SU-DHL-6 (cell line): ENCODE data around the gene EIF2S1.

Experiments used
- H2AFZ ChIP-seq: fragments of 200-600 bp; sonication (generic); 2 replicates; pipeline ENCODE4 v1.6.1; 2014; ENCODE audit warnings: low read depth, mild to moderate bottlenecking, moderate library complexity, mixed read lengths, antibody characterized with exemption, low read length; ENCODE audit not compliant: severe bottlenecking
- H3F3A ChIP-seq: fragments of 200-600 bp; shearing (Covaris generic); 2 replicates; pipeline ENCODE4 v1.6.0; 2016; ENCODE audit warnings: antibody characterized with exemption, mild to moderate bottlenecking; ENCODE audit not compliant: insufficient read depth
- H3K27ac ChIP-seq: fragments of 200-600 bp; sonication (generic); 2 replicates; pipeline ENCODE4 v1.5.1; 2016; ENCODE audit warnings: low read depth, mild to moderate bottlenecking, low read length, moderate library complexity, mixed read lengths
- H3K27me3 ChIP-seq: fragments of 200-600 bp; sonication (generic), shearing (Covaris generic); 2 replicates; pipeline ENCODE4 v1.6.0; 2014; ENCODE audit warnings: mild to moderate bottlenecking, low read length
- H3K36me3 ChIP-seq: fragments of 200-600 bp; sonication (generic); 2 replicates; pipeline ENCODE4 v1.6.1; 2014; ENCODE audit warnings: mild to moderate bottlenecking, low read length, mixed read lengths
- H3K4me2 ChIP-seq: fragments of 300-600, 200-600 bp; shearing (Covaris generic), sonication (generic); 2 replicates; pipeline ENCODE4 v1.6.0; 2014; ENCODE audit warnings: low read length, low read depth, mild to moderate bottlenecking; ENCODE audit not compliant: poor library complexity, severe bottlenecking
- H3K4me3 ChIP-seq: fragments of 200-600 bp; sonication (generic); 2 replicates; pipeline ENCODE4 v1.5.1; 2014; ENCODE audit warnings: antibody characterized with exemption, low read length, mild to moderate bottlenecking, mixed read lengths; ENCODE audit not compliant: insufficient read depth, poor library complexity, severe bottlenecking
- H3K79me2 ChIP-seq: fragments of 200-600 bp; sonication (generic); 2 replicates; pipeline ENCODE4 v1.6.1; 2014; ENCODE audit warnings: mild to moderate bottlenecking, low read length, moderate library complexity; ENCODE audit not compliant: insufficient read depth
- H3K9ac ChIP-seq: fragments of 200-600 bp; sonication (generic); 2 replicates; pipeline ENCODE4 v1.7.0; 2014; ENCODE audit warnings: mild to moderate bottlenecking, low read length
- H3K9me2 ChIP-seq: fragments of 200-600 bp; sonication (generic); replicated peaks from 2 replicates; pipeline ENCODE4 v1.6.1; 2014; ENCODE audit warnings: low read length; ENCODE audit not compliant: insufficient read depth
- H3K9me3 ChIP-seq: fragments of 200-600 bp; sonication (generic); 2 replicates; pipeline ENCODE4 v1.6.1; 2014; ENCODE audit warnings: low read length, mixed read lengths; ENCODE audit not compliant: insufficient read depth
- H4K20me1 ChIP-seq: fragments of 200-600 bp; sonication (generic); 2 replicates; pipeline ENCODE4 v1.6.1; 2014; ENCODE audit warnings: low read depth, mild to moderate bottlenecking, antibody characterized with exemption, low read length, moderate library complexity, mixed read lengths
- EZH2phosphoT487 ChIP-seq: fragments of 200-600 bp; sonication (generic), shearing (Covaris generic); conservative IDR thresholded peaks from 2 replicates; pipeline ENCODE4 v1.6.1; 2018; ENCODE audit warnings: mild to moderate bottlenecking, antibody characterized with exemption, low read length, moderate library complexity, mixed read lengths
- TF ChIP-seq, protein P1 (sequence below): fragments of 200-600 bp; sonication (generic); IDR thresholded peaks from one replicate; pipeline ENCODE4 v1.5.1; 2017; ENCODE audit warnings: antibody characterized with exemption, mild to moderate bottlenecking, low read length, moderate library complexity; ENCODE audit not compliant: insufficient read depth, poor library complexity, severe bottlenecking

The EIF2S1 gene

DNA sequence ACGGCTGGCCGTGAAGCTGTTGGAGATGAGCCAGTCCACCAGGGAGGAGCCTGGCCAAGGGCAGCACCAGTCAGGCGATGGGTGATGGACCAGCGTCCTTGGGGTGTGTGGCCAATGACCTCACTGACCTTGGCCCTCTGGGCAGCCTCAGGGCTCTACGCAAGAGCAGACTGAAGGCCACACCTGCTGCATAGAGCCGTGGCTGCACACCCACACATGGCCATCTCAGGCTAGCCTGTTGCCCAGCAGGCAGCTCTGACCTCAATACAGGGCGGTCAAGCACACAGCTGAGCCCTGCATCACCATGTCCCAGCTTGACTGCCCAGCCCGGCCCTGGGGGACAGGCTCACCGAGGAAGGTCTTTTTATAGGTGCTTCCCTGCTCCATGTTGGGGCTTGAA is 32.7 kb downstream of the EIF2S1 start:
- Histone ChIP-seq H3K4me2 (no peak overlapping the region), H2AFZ (no peak overlapping the region), H3K9ac (no peak overlapping the region), H3F3A (no peaks in the 10 kb centered on the region), H3K27me3 (no peaks in the 10 kb centered on the region), H3K9me3 (no peaks in the 10 kb centered on the region), H3K4me3 (no peak overlapping the region), H3K9me2 (no peaks in the 10 kb centered on the region), H3K36me3 (no peaks in the 10 kb centered on the region), H4K20me1 (no peaks in the 10 kb centered on the region), H3K79me2 (no peaks in the 10 kb centered on the region), H3K27ac (no peak overlapping the region)
- TF ChIP-seq EZH2phosphoT487, result no peak
- TF ChIP-seq, protein P1, sequence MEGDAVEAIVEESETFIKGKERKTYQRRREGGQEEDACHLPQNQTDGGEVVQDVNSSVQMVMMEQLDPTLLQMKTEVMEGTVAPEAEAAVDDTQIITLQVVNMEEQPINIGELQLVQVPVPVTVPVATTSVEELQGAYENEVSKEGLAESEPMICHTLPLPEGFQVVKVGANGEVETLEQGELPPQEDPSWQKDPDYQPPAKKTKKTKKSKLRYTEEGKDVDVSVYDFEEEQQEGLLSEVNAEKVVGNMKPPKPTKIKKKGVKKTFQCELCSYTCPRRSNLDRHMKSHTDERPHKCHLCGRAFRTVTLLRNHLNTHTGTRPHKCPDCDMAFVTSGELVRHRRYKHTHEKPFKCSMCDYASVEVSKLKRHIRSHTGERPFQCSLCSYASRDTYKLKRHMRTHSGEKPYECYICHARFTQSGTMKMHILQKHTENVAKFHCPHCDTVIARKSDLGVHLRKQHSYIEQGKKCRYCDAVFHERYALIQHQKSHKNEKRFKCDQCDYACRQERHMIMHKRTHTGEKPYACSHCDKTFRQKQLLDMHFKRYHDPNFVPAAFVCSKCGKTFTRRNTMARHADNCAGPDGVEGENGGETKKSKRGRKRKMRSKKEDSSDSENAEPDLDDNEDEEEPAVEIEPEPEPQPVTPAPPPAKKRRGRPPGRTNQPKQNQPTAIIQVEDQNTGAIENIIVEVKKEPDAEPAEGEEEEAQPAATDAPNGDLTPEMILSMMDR, result no peak

DNA sequence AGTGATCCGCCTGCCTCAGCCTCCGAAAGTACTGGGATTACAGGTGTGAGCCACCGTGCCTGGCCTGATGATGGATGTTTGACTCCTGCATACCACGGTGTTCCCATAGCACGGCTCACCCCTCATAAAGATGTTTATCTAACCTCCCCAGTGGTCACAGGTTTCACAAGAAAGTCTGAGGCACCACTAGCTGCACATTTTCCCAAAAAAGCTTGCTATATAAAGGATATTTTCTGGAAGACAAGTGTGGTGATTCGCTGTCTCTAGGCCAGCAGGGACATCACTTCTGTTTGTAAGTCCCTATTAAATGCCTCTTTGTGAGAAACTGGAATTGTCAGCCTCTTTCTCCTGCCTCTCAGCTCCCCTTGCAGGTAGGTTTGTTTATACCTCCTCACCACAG is 33.6 kb downstream of the EIF2S1 start:
- no peaks in the 10 kb centered on the region for H3K36me3 ChIP-seq
- no peaks in the 10 kb centered on the region for H3F3A ChIP-seq
- H3K9me3 ChIP-seq, result no peaks in the 10 kb centered on the region
- H3K79me2 ChIP-seq, result no peaks in the 10 kb centered on the region
- H3K27me3 ChIP-seq, result no peaks in the 10 kb centered on the region
- TF ChIP-seq, protein P1, result no peak
- TF ChIP-seq EZH2phosphoT487, result no peak
- H2AFZ ChIP-seq, result no peak overlapping the region
- no peaks in the 10 kb centered on the region for H3K9me2 ChIP-seq
- H3K4me2 ChIP-seq, result no peak overlapping the region
- no peaks in the 10 kb centered on the region for H4K20me1 ChIP-seq
- no peak overlapping the region for H3K9ac ChIP-seq
- H3K27ac ChIP-seq, result no peak overlapping the region
- no peak overlapping the region for H3K4me3 ChIP-seq

DNA sequence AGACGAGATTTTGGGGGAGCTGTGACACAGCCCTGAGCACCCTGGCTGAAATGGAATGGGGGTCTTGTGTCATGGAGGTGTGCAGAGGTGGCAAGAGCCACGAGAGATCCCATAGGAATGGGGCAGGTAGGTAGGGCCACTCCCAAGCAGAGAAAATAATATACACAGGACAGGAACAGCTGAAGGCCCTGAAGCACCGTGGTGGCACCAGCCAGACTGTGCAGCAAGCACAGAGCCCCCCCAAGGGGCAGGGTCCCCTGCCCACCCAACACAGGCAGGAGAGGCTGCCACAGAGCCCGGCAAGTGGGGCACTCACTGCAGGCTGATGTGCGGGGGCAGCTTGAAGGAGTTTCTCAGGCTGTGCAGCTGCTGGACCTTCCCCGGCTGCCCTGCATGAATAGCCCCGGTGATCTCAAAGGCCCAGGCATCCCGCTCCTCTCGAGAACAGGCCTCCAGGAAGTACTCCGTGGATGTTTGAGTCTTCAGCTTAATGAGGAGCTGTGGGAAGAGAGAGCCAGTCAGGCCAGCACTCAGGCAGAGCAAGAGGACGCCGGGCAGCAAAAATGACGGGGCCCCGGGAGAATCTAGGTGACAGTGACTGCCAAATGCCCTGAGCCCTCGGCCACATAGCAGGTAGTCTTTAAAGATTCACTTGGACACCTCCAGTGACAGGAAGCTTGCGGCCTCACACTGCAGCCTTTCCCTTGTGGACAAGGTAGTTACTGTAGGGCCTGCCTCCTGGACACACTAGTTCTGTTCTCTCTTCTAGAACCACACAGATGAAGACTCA is 35.2 kb downstream of the EIF2S1 start:
- Histone ChIP-seq H3K4me3 (no peak overlapping the region), H3F3A (no peaks in the 10 kb centered on the region), H3K4me2 (no peak overlapping the region), H3K9ac (no peak overlapping the region), H3K27ac (no peak overlapping the region), H3K36me3 (no peaks in the 10 kb centered on the region), H3K9me2 (no peaks in the 10 kb centered on the region), H3K9me3 (no peaks in the 10 kb centered on the region), H4K20me1 (no peaks in the 10 kb centered on the region), H3K27me3 (no peaks in the 10 kb centered on the region), H2AFZ (no peak overlapping the region), H3K79me2 (no peaks in the 10 kb centered on the region)
- TF ChIP-seq, protein P1, result no peak
- TF ChIP-seq EZH2phosphoT487, result no peak
